H1 (cell line): ENCODE measurements around the gene TCF7. TPM values are rescaled to one million over a fixed set of nuclear protein-coding genes. Genes with fewer than 3 reads are reported as not detected.

ENCODE experiments used
- CTCF ChIA-PET: fragments of 300-600 bp; sonication (Branson Sonifier 250); formaldehyde crosslinking; loops from one replicate; lab custom pipeline; 2021; ENCODE audit not compliant: partially characterized antibody; lab: Charles Lee
- POLR2A ChIA-PET: fragments of 300-600 bp; sonication (Branson Sonifier 250); formaldehyde crosslinking; loops from one replicate; lab custom pipeline; 2021; ENCODE audit warnings: inconsistent platforms; ENCODE audit not compliant: partially characterized antibody; lab: Charles Lee
- DNase-seq, 2 experiments: peaks; one replicate each; pipeline versions ENCODE4 v3.0.0 to v3.0.0-alpha.2; 2010 to 2022; ENCODE audit warnings: low spot score in 2 of 2, low read depth in 1 of 2, mixed read lengths in 1 of 2
- FAIRE-seq: peaks from 2 replicates; lab custom pipeline; 2011; peaks lifted over from hg19 to GRCh38; lab: Jason Lieb, UNC
- H2AFZ ChIP-seq: 2 replicates; pipeline ENCODE4 v1.8.1; 2012; ENCODE audit warnings: low read length, inconsistent platforms
- H2AK5ac ChIP-seq: 2 replicates; pipeline ENCODE4 v1.6.1; 2013; ENCODE audit warnings: low read depth, low read length
- H2BK120ac ChIP-seq: replicated peaks from 2 replicates; pipeline ENCODE3; 2013; ENCODE audit warnings: low read depth, low read length, inconsistent platforms
- H2BK12ac ChIP-seq: 2 replicates; pipeline ENCODE4 v1.6.1; 2013; ENCODE audit warnings: low read depth, low read length
- H2BK15ac ChIP-seq: 2 replicates; pipeline ENCODE4 v1.6.1; 2013; ENCODE audit warnings: low read length
- H2BK20ac ChIP-seq: 2 replicates; pipeline ENCODE4 v1.6.1; 2013; ENCODE audit warnings: low read length
- H2BK5ac ChIP-seq: 2 replicates; pipeline ENCODE4 v1.6.1; 2013; ENCODE audit warnings: low read depth, low read length
- H3K14ac ChIP-seq: 2 replicates; pipeline ENCODE4 v1.6.1; 2013; ENCODE audit warnings: inconsistent platforms; ENCODE audit not compliant: insufficient read length
- H3K18ac ChIP-seq: 2 replicates; pipeline ENCODE4 v1.6.1; 2013; ENCODE audit warnings: low read length; ENCODE audit errors: extremely low read depth
- H3K23ac ChIP-seq: 2 replicates; pipeline ENCODE4 v1.6.1; 2013; ENCODE audit warnings: inconsistent platforms; ENCODE audit not compliant: insufficient read length
- H3K23me2 ChIP-seq: 2 replicates; pipeline ENCODE4 v1.6.1; 2013; ENCODE audit warnings: low read depth, low read length
- H3K27ac ChIP-seq: 2 replicates; pipeline ENCODE4 v1.6.1; 2011; ENCODE audit warnings: low read depth, low read length, inconsistent platforms
- H3K27me3 ChIP-seq, 4 experiments: replicated peaks in 1 of 4; 1 replicate in 1 of 4; 2 replicates in 3 of 4; pipeline versions ENCODE4 v1.6.1 to v1.8.1; 2011 to 2013; ENCODE audit warnings: low read length in 3 of 4, mild to moderate bottlenecking in 3 of 4, inconsistent platforms in 2 of 4, mixed read lengths in 2 of 4, moderate library complexity in 1 of 4; ENCODE audit not compliant: control insufficient read depth in 3 of 4, insufficient read depth in 3 of 4; ENCODE audit errors: extremely low read depth in 1 of 4
- H3K36me3 ChIP-seq, 4 experiments: 2 replicates each; pipeline versions ENCODE4 v1.6.1 to v1.8.1; 2011 to 2013; ENCODE audit warnings: mild to moderate bottlenecking in 4 of 4, low read length in 3 of 4, moderate library complexity in 2 of 4, control low read depth in 1 of 4, inconsistent platforms in 1 of 4; ENCODE audit not compliant: insufficient read depth in 4 of 4, control insufficient read depth in 2 of 4
- H3K4ac ChIP-seq: replicated peaks from 2 replicates; pipeline ENCODE3; 2013; ENCODE audit warnings: low read length, low read depth, mixed read lengths, inconsistent platforms; ENCODE audit not compliant: insufficient read length
- H3K4me1 ChIP-seq, 4 experiments: replicated peaks in 1 of 4; 1 replicate in 1 of 4; 2 replicates in 3 of 4; pipeline versions ENCODE4 v1.6.1 to v1.8.1; 2011 to 2013; ENCODE audit warnings: low read length in 3 of 4, inconsistent platforms in 2 of 4, mixed read lengths in 1 of 4; ENCODE audit not compliant: insufficient read depth in 4 of 4, control insufficient read depth in 3 of 4
- H3K4me2 ChIP-seq, 2 experiments: 2 replicates each; pipeline versions ENCODE4 v1.6.1 to v1.8.1; 2011 to 2013; ENCODE audit warnings: low read depth in 2 of 2, low read length in 2 of 2, control low read depth in 1 of 2, inconsistent platforms in 1 of 2, mild to moderate bottlenecking in 1 of 2; ENCODE audit not compliant: insufficient read depth in 1 of 2
- H3K4me3 ChIP-seq, 4 experiments: fragments of 200-600, 300-600 bp in 1 of 4; sonication (generic), shearing (Covaris generic), sonication (Bioruptor Twin) in 1 of 4; 2 replicates each; pipeline versions ENCODE4 v1.5.1 to v1.8.1; 2011 to 2016; ENCODE audit warnings: low read length in 4 of 4, low read depth in 3 of 4, control low read depth in 2 of 4, inconsistent platforms in 2 of 4, mild to moderate bottlenecking in 2 of 4, mixed read lengths in 1 of 4, moderate library complexity in 1 of 4; ENCODE audit not compliant: insufficient read depth in 2 of 4; ENCODE audit errors: extremely low read depth in 1 of 4
- H3K56ac ChIP-seq: replicated peaks from 2 replicates; pipeline ENCODE3; 2013; ENCODE audit warnings: low read depth, mild to moderate bottlenecking, mixed read lengths, low read length, inconsistent platforms; ENCODE audit not compliant: insufficient read length
- H3K79me1 ChIP-seq: 2 replicates; pipeline ENCODE4 v1.6.1; 2013; ENCODE audit warnings: low read depth, low read length, control low read depth
- H3K79me2 ChIP-seq, 2 experiments: 2 replicates each; pipeline versions ENCODE4 v1.6.1 to v1.8.1; 2012 to 2013; ENCODE audit warnings: low read length in 2 of 2, mild to moderate bottlenecking in 2 of 2, inconsistent platforms in 1 of 2; ENCODE audit not compliant: insufficient read depth in 2 of 2, control insufficient read depth in 1 of 2
- H3K9ac ChIP-seq, 4 experiments: replicated peaks in 1 of 4; 1 replicate in 1 of 4; 2 replicates in 3 of 4; pipeline versions ENCODE4 v1.6.1 to v1.8.1; 2011 to 2013; ENCODE audit warnings: low read depth in 3 of 4, low read length in 3 of 4, control low read depth in 2 of 4, mild to moderate bottlenecking in 2 of 4, moderate library complexity in 2 of 4, inconsistent platforms in 1 of 4; ENCODE audit errors: extremely low read depth in 1 of 4
- H3K9me3 ChIP-seq, 2 experiments: 2 replicates each; pipeline versions ENCODE4 v1.6.1 to v1.8.1; 2012 to 2013; ENCODE audit warnings: mild to moderate bottlenecking in 2 of 2, moderate library complexity in 2 of 2, control low read depth in 1 of 2, inconsistent platforms in 1 of 2, low read depth in 1 of 2, low read length in 1 of 2, mixed read lengths in 1 of 2; ENCODE audit not compliant: insufficient read depth in 2 of 2
- H4K20me1 ChIP-seq, 2 experiments: replicated peaks in 1 of 2; 2 replicates each; pipeline versions ENCODE3 to v1.8.1; 2011 to 2013; ENCODE audit warnings: inconsistent platforms in 2 of 2, low read length in 2 of 2, mild to moderate bottlenecking in 1 of 2; ENCODE audit not compliant: insufficient read depth in 2 of 2, control insufficient read depth in 1 of 2
- H4K5ac ChIP-seq: 2 replicates; pipeline ENCODE4 v1.6.1; 2013; ENCODE audit warnings: low read length, low read depth, mixed read lengths, inconsistent platforms; ENCODE audit not compliant: insufficient read length
- H4K8ac ChIP-seq: 2 replicates; pipeline ENCODE4 v1.8.0; 2013; ENCODE audit warnings: mild to moderate bottlenecking, moderate library complexity, low read length, inconsistent platforms; ENCODE audit not compliant: insufficient read depth; ENCODE audit errors: extremely low read depth
- H4K91ac ChIP-seq: replicated peaks from 2 replicates; pipeline ENCODE3; 2013; ENCODE audit warnings: low read length, mixed read lengths, inconsistent platforms; ENCODE audit not compliant: insufficient read length
- ASH2L ChIP-seq: fragments of 200-600, 300-600 bp; sonication (generic); IDR thresholded peaks from one replicate; pipeline ENCODE4 v1.7.1; 2017; ENCODE audit warnings: low read length
- ATF3 ChIP-seq: IDR thresholded peaks from 2 replicates; pipeline ENCODE4 v1.6.1; 2011; ENCODE audit warnings: low read depth, mild to moderate bottlenecking, low read length; ENCODE audit not compliant: insufficient read depth
- BCL11A ChIP-seq, 2 experiments: IDR thresholded peaks; one replicate each; pipeline ENCODE4 v1.6.1; 2011; ENCODE audit warnings: low read depth in 2 of 2, low read length in 2 of 2, mild to moderate bottlenecking in 2 of 2
- CTCF ChIP-seq, 3 experiments: IDR thresholded peaks; 1 replicate in 2 of 3; 2 replicates in 1 of 3; pipeline versions ENCODE4 v1.5.1 to v1.6.1; 2011; ENCODE audit warnings: low read length in 3 of 3, mild to moderate bottlenecking in 3 of 3, inconsistent platforms in 2 of 3, low read depth in 1 of 3, moderate library complexity in 1 of 3; ENCODE audit not compliant: insufficient read depth in 1 of 3; ENCODE audit errors: control extremely low read depth in 1 of 3
- EP300 ChIP-seq, 2 experiments: IDR thresholded peaks; 1 replicate in 1 of 2; 2 replicates in 1 of 2; pipeline ENCODE4 v1.6.1; 2011 to 2012; ENCODE audit warnings: low read depth in 2 of 2, low read length in 2 of 2, mild to moderate bottlenecking in 2 of 2, borderline replicate concordance in 1 of 2, inconsistent platforms in 1 of 2, moderate library complexity in 1 of 2
- HDAC2 ChIP-seq, 2 experiments: fragments of 300-600 bp in 1 of 2; sonication (generic) in 1 of 2; IDR thresholded peaks; 2 replicates each; pipeline ENCODE4 v1.6.1; 2011 to 2012; ENCODE audit warnings: low read depth in 2 of 2, low read length in 2 of 2, mild to moderate bottlenecking in 2 of 2, moderate library complexity in 2 of 2, borderline replicate concordance in 1 of 2, inconsistent platforms in 1 of 2
- KDM4A ChIP-seq: IDR thresholded peaks from one replicate; pipeline ENCODE4 v1.7.1; 2012; ENCODE audit warnings: low read depth, mild to moderate bottlenecking, moderate library complexity, low read length, inconsistent platforms; ENCODE audit not compliant: severe bottlenecking
- SIN3A ChIP-seq, 2 experiments: IDR thresholded peaks in 1 of 2; conservative IDR thresholded peaks in 1 of 2; 2 replicates each; pipeline ENCODE4 v1.6.1; 2011 to 2012; ENCODE audit warnings: low read length in 2 of 2, improper control_type of control experiment in 1 of 2, low read depth in 1 of 2, mild to moderate bottlenecking in 1 of 2
- SP4 ChIP-seq: IDR thresholded peaks from 2 replicates; pipeline ENCODE4 v1.6.1; 2012; ENCODE audit warnings: low read length, inconsistent platforms
- WGBS, 2 experiments: shearing (Covaris generic) in 1 of 2; methylation state at CpG; one replicate each; pipeline versions ENCODE4 v1.1.6 to v1.1.7; 2013 to 2015; ENCODE audit warnings: low lambda C conversion rate in 2 of 2, mixed read lengths in 2 of 2, inconsistent platforms in 1 of 2, low coverage in 1 of 2, missing lambda C conversion rate in 1 of 2; ENCODE audit not compliant: insufficient replicate concordance in 2 of 2, insufficient coverage in 1 of 2, insufficient read length in 1 of 2; ENCODE audit errors: extremely low coverage in 1 of 2, missing lambda C conversion rate in 1 of 2; 5-methylcytosine and 5-hydroxymethylcytosine counted together
- polyA plus RNA-seq, 7 experiments: library from polyadenylated mRNA; depleted of rRNA in 3 of 7; stranded (reverse) in 5 of 7; unstranded in 2 of 7; fragments of >200 nt in 5 of 7; fragments of 200-250 nt in 2 of 7; gene quantifications; 1 replicate in 5 of 7; 2 replicates in 1 of 7; 4 replicates in 1 of 7; pipeline versions ENCODE4 v1.2.1 to v1.2.3, GENCODE V29; 2011 to 2013; ENCODE audit warnings: missing spikeins in 2 of 7, mixed read lengths in 2 of 7
- total RNA-seq: library from RNA; stranded (reverse); fragmentation: NEBNext Ultra II Directional; extraction: Animal tissue kit (Norgen Biotek cat#: 25700); gene quantifications from 2 replicates; pipeline ENCODE4 v1.2.1, GENCODE V29; 2021

The TCF7 gene
- total and polyA plus RNA-seq, 2 of the 8 experiments (the other 6 are each of a cell fraction or from before 2014, with no cell fraction given), result 4.7 to 8.5 TPM

GRCh38 chr5:134098690-134099089, 15.8 kb upstream of the TCF7 start:
- Histone ChIP-seq H2BK12ac (peak overlapping the region; percentile 13; the same call in 1 of the 2 replicates), H3K18ac (no peak overlapping the region; the same call in 1 of the 2 replicates), H3K9ac (no peak overlapping the region), H2AK5ac (no peak overlapping the region; the same call in 1 of the 2 replicates), H4K20me1 (no peaks in the 10 kb centered on the region), H3K4me1 (peaks cover 6 to 31% (median 24%) of the 10 kb centered on the region in 4 experiments), H3K79me1 (no peaks in the 10 kb centered on the region), H4K91ac (no peak overlapping the region), H3K36me3 (no peaks in the 10 kb centered on the region), H2AFZ (no peak overlapping the region), H3K4me2 (peak overlapping the region in 1 of 2 experiments; percentile 40; a peak in 1 of 4 replicates), H2BK15ac (no peak overlapping the region; the same call in 1 of the 2 replicates), H3K23me2 (no peaks in the 10 kb centered on the region), H3K4me3 (no peak overlapping the region), H2BK20ac (no peak overlapping the region), H3K27me3 (peaks cover 2 to 22% (median 16%) of the 10 kb centered on the region in 4 experiments; a peak in 6 of 7 replicates), H4K5ac (no peak overlapping the region), H3K23ac (no peak overlapping the region), H3K79me2 (no peaks in the 10 kb centered on the region), H2BK120ac (no peak overlapping the region), H4K8ac (no peak overlapping the region; the same call in 1 of the 2 replicates), H3K14ac (no peak overlapping the region), H3K9me3 (no peaks in the 10 kb centered on the region), H2BK5ac (no peak overlapping the region), H3K56ac (no peak overlapping the region), H3K4ac (no peak overlapping the region), H3K27ac (no peak overlapping the region)
- FAIRE-seq (no peak), DNase-seq (no peak)
- CTCF ChIA-PET, result interaction anchor here (1.0 to 7.8 kb wide), 6 partner anchors 10 to 37 kb away, joined by 3 to 84 read pairs (median 4); partner anchors contain the start of gene TCF7
- WGBS, 2 experiments, result 81% methylated on average over 5 of the region's 5 CpGs; no CpG with 5 or more reads in 1 of the 2 experiments
- POLR2A ChIA-PET, result interaction anchor here (1.1 to 1.3 kb wide), 3 partner anchors 12 to 22 kb away, joined by 3 read pairs; partner anchors contain the start of gene TCF7
- TF ChIP-seq KDM4A, result no peak
- no peak for TF ChIP-seq BCL11A (IDR thresholded peaks at IDR 0.05; ENCODE audit: low read depth in 2 of 2, low read length in 2 of 2)
- no peak for TF ChIP-seq HDAC2 (IDR thresholded peaks at IDR 0.05; ENCODE audit: borderline replicate concordance in 1 of 2, low read depth in 2 of 2, low read length in 2 of 2)
- TF ChIP-seq SIN3A (conservative IDR thresholded peaks at IDR 0.05 in 1 of 2, IDR thresholded peaks at IDR 0.05 in 1 of 2; ENCODE audit: low read depth in 1 of 2, low read length in 2 of 2), result no peak
- TF ChIP-seq SP4, result no peak
- TF ChIP-seq ASH2L, result no peak
- TF ChIP-seq ATF3, result no peak
- no peak for TF ChIP-seq CTCF (IDR thresholded peaks at IDR 0.05; ENCODE audit: control extremely low read depth in 1 of 3, insufficient read depth in 1 of 3, low read depth in 1 of 3, low read length in 3 of 3)
- no peak for TF ChIP-seq EP300 (IDR thresholded peaks at IDR 0.05; ENCODE audit: borderline replicate concordance in 1 of 2, low read depth in 2 of 2, low read length in 2 of 2)
